IPS-NIHi11 (cell line): ENCODE data around the gene IL2RA.
"Not testable (repeated sequence)": the region's sequence is repeated elsewhere in the genome, so short reads cannot be mapped to it uniquely, and the experiment has no call there.

Experiments
- DNase-seq: peaks from one replicate; pipeline ENCODE4 v3.0.0; 2012; ENCODE audit warnings: mixed read lengths, low spot score

Gene IL2RA

GRCh38 chr10:6013413-6014192 lies 48.6 kb downstream of the IL2RA start:
- no peak for DNase-seq

GRCh38 chr10:6012121-6012905 lies 49.9 kb downstream of the IL2RA start:
- DNase-seq = no peak

GRCh38 chr10:6011558-6011957 lies 50.6 kb downstream of the IL2RA start:
- DNase-seq = no peak

DNA sequence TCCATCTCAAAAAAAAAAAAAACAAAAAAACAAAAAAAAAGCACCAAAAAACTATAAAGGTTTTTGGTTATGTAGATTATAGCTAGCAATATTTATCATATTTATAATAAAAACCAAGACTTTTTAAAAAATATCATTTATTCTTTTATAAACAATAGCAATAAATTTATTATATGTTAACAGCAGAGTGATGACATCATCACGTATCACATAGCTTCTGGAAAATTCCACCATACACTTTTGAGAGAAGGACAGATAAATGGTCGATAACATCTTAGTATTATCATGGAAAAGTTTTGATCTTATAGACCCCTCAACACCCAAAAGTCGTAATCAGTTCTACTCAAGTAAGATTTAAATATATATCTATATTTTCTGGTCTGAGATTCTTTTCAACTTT lies 51.6 kb downstream of the IL2RA start:
- DNase-seq = no peak

- no peak for DNase-seq
Observed at GRCh38 chr10:6009961-6010360, 52.2 kb downstream of the IL2RA start.

DNA sequence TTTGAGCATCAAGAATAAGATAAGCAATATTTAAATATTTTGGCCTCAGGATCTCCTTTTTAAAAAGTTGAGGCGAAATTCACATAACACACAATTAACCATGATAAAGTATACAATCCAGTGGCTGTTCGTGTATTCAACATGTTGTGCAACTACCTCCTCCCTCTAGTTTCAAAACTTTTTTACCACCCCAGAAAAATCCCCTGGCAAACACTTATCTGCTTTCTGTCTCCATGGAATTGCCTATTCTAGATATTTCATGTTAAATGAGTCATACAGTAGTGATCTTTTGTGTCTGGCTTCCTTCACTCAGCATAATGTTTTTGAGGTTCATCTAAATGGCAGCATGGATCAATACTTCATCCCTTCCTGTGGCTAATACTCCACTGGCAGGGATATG lies 53.0 kb downstream of the IL2RA start:
- DNase-seq = no peak

DNA sequence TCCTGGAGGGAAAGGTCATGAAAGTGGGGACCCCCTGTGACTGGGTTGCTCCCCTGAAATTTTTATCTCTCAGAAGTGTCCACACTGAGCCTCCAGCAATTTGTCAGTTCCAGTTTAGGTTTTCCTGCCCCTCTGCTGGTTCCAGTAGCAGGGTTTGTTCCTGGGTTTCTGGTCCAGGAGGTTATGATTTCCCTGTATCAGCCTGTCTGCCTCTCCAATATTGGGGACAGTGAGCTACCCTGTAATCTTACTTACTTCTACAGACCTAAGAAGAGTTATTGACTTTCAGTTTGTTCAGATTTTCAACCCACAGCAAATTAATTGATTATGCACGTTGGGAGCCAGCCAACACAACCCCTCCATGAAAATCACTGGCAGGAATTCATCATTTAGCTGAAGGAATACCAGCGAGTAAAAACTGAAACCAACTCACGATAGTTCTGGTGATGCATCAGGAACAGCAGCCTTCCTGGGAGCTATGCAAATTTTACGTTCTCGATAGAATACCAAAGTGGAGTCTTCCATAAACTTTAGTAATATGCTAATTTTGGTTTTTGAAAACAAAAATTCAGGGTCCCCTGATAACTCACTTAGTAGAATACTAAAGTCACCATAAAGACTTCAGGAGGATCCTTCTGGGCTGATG lies 53.5 kb downstream of the IL2RA start:
- DNase-seq = no peak

- DNase-seq = no peak
Observed at GRCh38 chr10:6006991-6007390, 55.2 kb downstream of the IL2RA start.

DNA sequence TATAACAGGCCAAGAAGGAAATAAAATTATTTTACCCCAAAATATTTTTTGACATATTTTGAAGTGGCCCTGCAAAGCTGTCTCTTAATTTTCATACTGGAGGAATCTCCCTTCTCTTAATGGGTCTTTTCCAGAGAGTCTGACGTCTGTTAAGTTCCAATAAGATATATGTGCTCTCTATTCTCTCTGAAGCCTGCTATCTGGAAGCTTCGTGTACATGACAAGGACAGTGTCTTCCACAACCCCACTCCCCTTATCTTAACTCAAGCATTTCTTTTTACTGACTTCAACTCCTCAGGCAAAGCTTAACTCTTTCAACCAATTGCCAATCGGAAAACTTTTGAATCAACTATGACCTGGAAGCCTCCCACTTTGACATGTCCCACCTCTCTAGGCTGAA lies 55.6 kb downstream of the IL2RA start:
- no peak for DNase-seq

DNA sequence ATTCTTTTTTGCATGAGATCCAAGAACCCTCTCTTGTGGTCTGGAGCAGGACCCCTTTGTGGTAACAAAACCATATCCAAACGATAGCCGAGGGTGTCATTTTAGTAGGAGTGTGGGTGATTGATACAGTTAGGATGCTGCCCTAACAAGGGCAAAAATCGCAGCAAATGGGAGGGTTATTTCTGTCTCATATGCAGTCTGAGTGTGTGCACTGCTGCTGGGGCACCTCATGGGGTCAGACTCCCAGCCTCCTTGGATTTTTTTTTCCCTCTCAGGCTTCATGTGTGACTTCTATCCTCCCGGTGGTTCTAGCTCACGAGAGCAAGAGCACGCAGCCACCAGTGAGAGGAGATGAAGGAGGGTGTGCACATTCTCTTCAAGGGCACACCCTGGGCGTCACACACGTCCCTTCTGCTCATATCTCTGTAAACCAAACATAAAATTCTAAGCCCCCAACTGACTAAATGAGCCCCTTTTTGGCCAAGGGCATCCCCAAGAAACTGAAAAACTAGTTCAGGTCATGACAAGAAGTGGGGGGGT lies 56.2 kb downstream of the IL2RA start:
- no peak for DNase-seq

GRCh38 chr10:6005161-6005804 lies 56.9 kb downstream of the IL2RA start:
- not testable (repeated sequence) for DNase-seq

DNA sequence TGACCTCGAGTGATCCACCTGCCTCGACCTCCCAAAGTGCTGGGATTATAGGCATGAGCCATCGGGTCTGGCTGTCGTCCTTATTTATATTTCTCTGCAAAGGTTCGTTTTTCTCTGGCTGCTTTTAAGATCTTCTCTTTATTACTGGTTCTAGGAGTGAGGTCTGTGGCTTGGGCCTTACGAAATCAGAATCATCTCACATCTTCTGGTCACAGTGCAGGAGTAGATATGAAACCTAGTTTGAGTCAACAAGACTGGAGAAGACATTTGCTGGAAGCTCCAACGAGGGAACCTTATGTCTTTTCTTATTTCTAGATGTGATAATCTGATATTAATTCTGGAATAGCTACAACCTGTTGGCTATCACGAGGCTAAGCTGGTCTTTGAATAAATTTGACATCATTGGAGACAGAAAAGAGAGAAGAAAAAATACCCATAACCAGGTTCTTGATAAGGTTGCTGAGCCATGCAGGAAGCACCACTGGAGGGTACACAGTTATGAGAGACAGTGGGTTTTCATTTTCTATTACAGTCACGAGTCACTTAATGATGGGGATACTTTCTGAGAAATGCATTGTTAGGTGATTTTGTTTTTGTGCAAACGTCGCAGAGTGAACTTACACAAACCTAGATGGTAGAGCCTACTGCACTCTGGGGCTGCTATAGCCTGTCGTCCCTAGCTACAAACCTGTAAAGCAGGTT lies 59.2 kb downstream of the IL2RA start:
- no peak for DNase-seq

DNA sequence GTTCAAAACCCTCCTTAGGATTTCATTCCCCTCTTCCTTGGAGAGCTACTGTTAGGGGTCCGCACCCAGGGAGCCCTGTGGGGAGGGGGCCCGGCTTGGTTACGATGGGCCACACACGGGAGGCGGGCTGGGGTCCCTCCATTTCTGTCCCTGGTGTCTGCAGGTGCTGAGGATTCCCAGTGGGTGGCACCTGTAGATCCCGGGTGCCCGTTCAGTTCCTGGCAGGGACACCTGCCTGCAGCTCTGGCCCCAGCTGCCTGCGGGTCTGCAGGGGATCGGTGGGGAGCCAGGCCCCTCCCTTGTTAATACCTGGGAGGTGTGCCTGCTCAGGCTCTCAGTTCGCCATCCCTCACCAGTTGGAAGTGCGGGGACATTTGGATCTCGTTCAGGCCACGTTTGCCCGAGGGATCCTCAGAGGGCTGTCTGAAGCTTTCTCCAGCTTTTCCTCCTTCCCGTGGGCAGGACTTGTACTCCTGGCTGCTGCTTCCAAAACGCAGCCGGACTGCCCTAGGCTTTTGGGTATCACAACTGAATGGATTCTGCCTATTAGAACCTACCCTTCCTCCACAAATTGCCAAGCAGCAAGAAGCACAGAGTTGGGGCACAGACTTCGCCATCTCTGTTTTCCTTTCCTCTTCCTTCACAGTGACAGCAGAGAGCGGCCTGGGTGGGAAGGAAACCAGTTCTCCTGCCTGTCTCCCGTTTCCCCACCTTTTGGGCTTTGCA lies 62.6 kb downstream of the IL2RA start:
- no peak for DNase-seq

GRCh38 chr10:5996696-5997095 lies 65.5 kb downstream of the IL2RA start:
- DNase-seq = peak; percentile 35

DNA sequence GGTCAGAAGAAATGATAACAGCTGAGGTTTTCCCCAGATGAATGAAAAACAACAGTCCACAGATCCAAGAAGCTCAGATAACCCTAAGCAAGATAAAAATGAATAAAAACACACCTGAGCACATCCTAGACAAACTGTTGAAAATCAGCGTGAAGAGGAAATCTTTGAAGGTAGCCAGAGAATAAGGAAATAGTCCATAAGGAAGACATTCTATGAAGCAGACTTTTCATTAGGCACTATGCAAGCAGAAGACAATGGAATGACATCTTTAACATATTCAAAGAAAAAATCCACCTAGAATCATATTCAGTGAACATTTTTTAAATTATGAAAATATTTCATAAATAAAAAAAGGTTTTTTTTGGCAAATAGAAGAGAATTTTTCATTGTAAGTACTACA lies 69.8 kb downstream of the IL2RA start:
- DNase-seq = no peak

- DNase-seq = no peak
Observed at GRCh38 chr10:5991708-5992107, 70.5 kb downstream of the IL2RA start.

DNA sequence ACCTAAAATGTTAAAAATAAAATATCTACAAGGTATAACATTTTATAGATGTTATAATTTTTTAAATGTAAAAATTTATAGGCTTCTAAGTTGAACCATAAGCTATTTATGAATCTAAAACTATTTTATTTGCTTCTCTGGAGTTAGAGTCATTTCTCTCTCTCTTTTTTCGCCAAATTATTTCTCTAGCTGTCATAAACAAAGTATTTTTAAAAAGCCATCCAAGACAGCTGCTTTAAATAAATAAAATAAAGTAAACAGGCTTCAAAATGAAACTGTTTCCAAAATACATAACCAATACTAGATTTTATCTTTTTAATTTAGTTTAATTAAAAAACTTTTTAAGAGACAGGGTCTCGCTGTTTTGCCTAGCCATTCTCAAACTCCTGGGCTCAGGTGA lies 72.4 kb downstream of the IL2RA start:
- DNase-seq = no peak

DNA sequence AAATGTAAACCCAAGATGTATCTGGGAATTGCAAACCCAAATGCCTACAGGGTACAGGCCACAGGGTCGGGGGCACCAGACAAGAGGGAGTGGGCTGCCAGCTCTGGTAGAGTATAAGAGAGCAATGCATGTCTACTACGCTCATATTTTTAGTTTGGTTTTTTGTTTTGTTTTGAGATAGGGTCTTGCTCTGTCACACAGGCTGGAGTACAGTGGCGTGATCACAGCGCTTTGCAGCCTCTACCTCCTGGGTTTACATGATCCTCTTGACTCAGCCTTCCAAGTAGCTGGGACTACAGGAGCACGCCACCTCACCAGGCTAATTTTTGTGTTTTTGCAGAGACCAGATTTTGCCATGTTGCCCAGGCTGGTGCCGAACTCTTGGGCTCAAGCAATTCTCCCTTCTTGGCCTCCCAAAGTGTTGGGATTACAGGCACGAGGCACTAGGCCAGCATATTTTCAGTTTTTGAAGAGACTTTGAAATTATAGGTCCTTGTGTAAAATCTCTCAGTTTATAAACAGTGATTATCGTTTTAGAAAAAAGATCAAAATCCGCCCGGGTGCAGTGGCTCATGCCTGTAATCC lies 73.7 kb downstream of the IL2RA start:
- DNase-seq = no peak

DNA sequence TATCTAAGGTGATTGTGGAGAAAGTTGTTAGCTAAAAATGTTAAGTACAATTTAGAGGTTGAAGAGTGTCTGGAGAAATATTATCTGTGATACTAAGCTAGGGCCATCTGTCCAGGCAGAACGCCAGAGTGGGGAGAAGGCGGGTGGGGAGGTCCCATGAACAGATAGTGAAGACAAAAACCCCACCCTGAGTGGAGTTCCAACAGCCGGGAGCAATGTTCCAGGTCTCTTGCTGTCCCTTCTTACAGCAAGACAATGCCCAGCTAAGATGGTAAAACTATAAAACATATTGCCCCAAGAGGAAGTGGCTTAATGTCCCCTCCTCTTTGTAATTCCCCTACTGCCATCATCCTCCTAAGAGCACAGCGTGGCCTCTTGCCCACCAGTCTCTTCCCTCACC lies 74.4 kb downstream of the IL2RA start:
- no peak for DNase-seq

- DNase-seq = no peak
Observed at GRCh38 chr10:5985029-5985428, 77.1 kb downstream of the IL2RA start.

GRCh38 chr10:5983774-5984173 lies 78.4 kb downstream of the IL2RA start:
- DNase-seq = no peak
